Umbilical cord (tissue), 2 donors: ENCODE measurements around the gene AGRP. TPM values are rescaled to one million over a fixed set of nuclear protein-coding genes. Genes with fewer than 3 reads are reported as not detected.

Experiments used
- DNase-seq: peaks from one replicate; pipeline ENCODE4 v3.0.0-alpha.2; 2015; ENCODE audit warnings: low spot score
- total RNA-seq: library from RNA; depleted of rRNA; stranded (reverse); fragments of >200 nt; gene quantifications from one replicate; pipeline ENCODE4 v1.2.3, GENCODE V29; 2014; ENCODE audit warnings: low replicate concordance; ENCODE audit not compliant: insufficient read depth

Gene AGRP
- total RNA-seq, 1 donor from 2014 or later = not detected

DNA sequence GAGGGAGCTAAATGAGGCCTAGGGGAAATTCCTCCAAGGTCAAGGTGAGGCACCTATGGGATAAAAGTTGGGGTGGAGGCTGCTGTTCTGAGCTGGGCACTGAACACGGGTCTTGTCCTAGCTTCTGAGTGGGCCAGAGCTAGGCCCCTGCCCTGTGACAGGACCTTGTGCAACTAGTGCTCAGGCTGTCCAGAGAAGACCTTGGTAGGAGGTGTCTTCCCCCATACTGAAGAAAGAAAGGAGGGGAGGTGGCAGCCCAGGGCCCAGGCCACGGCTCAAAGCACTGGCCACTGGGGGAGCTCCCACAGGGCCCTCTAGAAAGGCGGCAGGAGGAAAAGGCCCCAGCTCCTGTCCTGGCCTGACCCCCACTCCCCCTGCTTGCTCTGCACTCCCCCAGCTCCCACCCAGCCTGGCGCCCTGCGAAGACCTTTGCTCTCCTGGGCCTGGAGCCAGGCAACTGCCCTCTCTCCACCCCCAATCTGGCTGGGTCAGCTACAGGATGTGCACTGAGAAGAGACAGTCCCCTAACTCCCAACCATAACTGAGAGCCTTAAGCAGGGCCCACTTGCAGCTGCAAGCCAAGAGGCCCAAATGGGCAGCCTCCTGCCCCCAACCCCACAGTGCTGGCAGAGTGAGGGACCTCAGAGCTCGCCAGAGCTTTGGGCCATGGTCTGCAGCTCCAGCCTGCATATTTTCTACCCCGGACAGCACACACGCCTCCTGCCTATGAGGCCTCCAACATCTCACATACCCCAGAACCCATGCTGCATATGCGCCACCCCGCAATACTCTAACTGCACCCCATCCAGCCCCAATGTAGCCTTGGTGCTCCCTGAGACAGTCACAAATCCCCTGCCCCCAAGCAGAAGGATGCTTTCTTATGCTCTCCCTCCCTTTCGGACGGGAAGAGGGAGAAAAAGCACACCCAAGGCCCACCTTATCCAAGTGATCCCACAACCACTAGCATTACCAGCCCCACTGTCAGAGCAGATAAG, 37.1 kb downstream of the AGRP start:
- DNase-seq = peak; percentile 52

DNA sequence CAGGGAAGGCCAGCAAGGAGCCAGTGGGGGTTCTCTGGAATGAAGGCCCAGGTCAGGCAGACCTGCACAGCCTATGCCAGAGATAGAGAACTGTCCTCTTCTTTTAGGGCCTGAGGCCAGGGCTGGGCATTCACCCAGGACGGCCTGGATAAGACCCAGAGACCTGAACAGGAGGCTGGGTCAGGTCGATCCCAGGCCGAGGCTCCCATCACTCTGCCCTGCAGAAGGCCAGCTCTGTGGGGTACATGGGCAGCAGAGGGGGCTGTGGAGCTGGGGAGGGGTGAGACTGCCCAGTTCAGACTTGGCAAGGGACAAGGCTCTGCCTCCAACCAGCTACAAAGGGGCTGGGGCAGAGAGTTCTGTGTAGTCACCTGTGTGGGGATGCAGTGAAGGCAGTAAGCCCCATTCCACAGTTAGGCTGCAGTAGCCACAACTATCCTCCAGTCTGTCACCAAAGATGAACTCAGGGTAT, 37.9 kb downstream of the AGRP start:
- DNase-seq = no peak

DNA sequence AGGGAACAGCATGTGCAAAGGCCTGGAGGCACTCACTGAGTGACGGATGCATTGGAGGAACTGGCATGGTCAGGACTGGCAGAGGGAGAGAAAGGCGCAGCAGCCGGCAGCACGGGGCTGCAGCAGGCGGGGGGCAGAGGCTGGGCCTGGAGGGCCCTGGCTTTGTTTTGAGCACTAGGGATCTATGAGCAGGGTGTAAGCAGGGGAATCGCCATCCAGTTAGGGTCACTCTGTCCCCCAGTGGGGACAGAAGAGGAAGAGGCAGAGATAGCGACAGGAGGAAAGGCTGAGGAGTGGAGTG, 38.3 kb downstream of the AGRP start:
- no peak for DNase-seq

DNA sequence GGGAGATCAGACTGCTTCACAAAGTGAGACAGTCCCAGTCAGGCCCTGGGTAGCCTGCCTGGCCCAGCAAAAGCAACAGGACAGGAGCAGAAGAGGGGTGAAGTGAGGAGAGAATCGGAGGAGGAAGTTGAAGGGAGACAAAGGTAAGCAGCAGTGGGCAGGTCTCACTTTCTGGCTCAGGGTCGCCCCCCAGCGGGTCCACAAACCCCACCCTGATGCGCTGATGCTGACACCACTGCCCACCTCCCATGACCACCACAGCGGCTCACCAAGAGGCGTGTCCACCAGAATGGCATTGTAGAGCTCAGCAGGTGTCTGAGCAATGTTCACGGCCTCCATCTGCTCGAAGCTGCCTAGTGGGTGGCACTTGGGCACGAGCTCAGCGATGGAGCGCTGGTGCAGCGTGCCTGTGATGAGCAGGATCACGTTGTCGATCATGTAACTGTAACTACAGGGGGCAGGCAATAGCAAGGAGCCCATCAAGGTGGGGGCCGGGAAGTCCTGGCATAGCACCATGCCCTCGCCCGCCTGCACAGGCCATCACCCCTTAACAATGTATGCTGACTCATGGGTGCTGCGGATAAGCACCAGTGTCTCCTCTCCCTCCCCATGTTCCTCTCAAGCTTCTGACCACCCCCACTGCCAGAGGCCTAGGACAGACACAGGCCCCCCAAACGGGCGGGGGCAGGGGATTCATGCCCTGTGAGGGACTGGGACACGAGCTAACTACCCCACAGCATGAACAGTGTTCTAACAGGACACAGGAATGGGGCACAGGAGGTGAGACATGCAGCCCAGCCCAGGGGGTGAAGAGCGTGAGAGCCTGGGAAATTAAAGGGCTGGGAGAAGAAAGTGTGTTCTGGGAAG, 38.9 kb downstream of the AGRP start:
- DNase-seq = no peak

DNA sequence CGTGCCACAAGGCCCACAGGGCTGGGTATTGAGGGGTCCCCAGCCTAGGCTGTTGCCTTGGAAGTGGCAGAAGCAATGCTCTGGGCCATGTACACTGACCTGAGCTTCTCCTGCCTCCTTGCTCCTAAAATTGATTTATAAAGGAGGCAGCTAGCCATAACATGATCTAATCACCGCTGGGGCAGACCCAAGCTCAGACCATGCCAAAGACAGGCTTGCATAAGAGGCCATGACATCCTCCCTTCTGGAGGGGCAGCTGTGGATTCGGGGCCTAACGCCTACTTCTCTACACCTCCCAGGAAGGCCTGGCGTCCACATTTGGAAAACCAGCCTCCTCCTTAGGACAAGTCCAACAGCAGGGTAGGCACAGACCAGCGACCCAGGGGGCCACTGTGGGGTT, 40.1 kb downstream of the AGRP start:
- peak; percentile 73 for DNase-seq

DNA sequence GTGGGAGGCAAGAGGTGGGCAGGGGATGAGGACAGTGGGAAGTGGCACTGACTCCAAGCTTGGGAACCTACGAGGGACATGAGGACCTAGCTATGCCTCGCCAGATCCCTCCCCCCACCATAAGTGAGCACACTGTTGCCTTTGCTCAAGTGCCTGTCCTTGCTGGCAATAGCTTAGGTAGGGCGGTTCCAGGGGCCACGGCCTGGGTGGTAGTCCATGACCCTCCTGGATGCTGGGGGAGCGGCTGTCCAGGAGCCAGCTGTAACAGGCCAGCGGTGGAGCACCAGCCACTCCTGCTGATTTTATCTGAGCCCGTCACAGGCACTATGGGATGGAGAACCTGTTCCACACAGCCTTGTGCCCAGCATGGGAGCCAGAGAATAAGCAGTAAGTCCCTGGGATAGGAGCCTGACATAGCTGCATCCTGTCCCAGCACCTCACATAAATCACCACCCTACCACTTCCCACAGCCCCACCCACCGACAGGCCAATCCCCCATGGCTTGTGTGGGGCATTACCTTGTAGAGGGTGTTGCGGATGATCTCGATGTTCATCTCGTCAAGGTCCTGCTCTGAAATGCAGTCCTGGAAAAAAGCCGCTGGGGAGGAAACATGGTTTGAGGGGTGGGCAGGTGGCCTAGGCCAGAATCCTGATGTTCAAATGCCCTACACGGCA, 40.6 kb downstream of the AGRP start:
- no peak for DNase-seq

DNA sequence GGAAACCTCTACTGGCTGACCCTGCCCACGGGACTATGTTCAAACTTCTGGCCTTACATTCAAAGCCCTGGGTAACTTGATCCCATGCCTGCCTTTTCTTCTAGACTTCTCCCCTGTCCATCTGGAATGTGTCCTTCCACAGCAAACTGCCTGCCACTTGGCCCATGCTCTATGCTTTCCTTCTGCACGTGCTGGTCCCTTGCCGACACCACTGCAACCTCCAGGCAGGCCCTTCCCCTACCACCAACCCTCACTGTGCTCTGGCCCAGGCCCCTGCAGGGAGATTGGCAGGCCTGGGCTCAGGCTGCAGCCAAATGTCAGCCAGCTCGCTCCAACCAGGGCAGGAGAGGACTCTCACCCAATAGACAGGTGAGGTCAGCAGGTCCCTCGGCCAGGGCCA, 41.4 kb downstream of the AGRP start:
- no peak for DNase-seq

DNA sequence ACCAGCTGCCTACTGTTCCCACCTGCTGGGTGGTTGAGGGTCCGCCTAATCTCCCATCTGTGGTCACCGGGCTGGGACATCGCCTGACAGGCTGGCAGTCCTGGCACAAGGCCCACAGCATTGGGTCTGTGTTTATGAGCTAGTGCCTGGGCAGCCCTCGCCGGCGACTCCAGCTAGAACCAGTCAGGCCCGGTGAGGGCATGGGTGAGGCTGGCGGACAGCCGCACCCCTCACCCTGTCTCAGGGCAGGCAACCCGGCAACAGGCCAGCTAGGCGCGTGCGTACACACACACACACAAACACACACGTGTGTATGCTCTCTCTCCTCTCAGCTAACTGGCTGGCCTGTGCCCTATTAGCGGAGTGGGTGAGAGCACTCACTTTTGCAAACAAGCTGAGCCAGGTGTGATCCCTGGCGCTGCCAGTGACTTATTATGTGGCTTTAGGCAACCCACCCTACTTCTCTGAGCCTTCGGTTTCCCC, 42.0 kb downstream of the AGRP start:
- no peak for DNase-seq

DNA sequence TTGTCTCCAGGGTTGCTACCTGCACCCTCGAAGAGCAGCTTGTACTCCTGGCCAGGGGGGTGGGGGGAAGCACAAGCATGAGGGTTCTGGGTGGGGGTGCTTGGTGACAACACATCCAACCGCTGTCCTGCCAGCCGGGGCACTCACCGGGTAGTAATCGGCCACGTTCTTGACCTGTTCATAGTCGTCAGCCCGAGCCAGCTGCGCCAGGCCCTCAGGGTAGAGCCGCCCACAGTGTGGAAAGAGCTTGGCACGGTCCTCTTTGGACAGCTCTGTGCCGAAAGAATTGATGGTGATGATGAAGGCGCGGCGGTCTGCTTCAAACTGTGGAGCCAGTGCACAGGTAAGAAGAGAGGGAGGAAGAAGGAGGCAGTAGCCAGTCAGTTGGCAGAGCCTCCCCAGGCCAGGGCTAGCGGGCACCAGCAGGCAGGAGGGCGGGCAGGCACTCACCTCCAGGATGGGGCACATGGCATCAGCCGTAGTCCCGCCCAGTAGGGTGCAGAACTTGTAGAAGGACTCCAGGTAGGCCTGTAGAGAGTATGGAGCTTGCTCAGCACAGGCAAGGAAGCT, 44.4 kb downstream of the AGRP start:
- DNase-seq = no peak

DNA sequence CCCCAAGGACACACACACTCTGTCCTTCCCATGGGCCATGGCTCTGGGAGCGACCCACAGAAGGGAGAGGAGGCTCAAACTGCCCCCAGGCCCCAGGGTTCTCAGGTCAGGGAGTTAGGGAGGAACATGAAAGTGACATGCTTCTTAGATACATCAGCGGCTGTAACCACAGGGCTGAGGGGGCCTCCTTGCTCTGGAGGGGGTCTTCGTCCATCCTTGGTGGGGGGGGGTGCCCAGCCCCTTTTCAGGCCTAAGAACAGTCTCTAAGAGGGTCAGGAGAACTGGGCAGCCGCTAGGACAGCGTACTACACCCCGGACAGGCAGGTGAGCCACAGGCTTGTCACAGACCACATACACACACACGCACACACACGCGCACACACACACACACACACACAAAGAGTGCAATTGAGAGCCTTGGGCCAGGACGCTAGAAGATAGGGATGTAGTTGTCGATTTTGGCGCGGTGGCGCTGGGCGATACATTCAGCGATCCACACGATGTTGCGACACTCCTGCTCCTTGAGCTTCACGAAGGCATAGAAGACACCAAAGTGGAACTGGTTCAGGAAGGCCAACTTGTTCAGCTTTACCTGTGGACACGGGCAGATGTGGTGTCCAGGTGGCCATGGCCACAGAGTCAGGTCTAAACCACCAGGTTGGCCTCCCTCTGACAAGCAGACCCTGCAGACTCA, 45.1 kb downstream of the AGRP start:
- DNase-seq = no peak

DNA sequence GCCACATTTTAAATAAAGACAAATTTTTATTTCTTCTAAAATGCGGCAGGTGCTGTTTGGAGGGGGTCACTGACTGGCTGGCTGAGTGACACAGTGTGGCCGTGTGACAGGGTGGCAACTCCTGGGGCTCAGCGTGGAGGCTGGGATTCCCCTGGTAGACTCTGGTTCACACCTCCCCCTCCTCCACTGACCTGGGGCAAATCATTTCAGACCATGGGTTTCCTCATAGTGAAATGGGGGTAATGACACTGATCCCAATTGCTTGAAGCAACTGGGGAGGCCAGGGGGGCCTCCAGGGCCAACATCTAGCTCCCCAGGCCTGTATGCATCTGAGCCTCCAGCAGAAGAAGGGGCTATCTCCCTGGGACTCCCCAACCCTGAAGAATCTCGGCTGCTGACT, 45.8 kb downstream of the AGRP start:
- no peak for DNase-seq

DNA sequence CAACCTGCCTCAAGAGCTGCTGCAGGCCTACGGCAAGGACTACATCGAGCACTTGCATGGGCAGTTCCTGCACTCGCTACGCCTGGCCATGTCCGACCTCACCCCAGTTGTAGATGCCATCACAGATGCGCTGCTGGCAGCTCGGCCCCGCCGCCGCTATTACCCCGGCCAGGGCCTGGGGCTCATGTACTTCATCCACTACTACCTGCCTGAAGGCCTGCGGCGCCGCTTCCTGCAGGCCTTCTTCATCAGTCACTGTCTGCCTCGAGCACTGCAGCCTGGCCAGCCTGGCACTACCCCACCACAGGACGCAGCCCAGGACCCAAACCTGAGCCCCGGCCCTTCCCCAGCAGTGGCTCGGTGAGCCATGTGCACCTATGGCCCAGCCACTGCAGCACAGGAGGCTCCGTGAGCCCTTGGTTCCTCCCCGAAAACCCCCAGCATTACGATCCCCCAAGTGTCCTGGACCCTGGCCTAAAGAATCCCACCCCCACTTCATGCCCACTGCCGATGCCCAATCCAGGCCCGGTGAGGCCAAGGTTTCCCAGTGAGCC, 46.6 kb downstream of the AGRP start:
- no peak for DNase-seq

DNA sequence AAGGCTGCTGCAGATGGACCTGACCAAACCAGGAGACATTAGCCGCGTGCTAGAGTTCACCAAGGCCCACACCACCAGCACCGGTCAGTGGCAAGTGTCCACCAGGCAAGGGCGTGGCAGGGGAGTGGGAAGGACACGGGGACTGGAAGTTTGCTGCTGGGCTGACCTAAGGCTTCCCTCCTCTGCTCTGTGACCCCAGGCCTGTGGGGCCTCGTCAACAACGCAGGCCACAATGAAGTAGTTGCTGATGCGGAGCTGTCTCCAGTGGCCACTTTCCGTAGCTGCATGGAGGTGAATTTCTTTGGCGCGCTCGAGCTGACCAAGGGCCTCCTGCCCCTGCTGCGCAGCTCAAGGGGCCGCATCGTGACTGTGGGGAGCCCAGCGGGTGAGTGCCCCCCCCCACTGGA, 47.6 kb downstream of the AGRP start:
- no peak for DNase-seq

DNA sequence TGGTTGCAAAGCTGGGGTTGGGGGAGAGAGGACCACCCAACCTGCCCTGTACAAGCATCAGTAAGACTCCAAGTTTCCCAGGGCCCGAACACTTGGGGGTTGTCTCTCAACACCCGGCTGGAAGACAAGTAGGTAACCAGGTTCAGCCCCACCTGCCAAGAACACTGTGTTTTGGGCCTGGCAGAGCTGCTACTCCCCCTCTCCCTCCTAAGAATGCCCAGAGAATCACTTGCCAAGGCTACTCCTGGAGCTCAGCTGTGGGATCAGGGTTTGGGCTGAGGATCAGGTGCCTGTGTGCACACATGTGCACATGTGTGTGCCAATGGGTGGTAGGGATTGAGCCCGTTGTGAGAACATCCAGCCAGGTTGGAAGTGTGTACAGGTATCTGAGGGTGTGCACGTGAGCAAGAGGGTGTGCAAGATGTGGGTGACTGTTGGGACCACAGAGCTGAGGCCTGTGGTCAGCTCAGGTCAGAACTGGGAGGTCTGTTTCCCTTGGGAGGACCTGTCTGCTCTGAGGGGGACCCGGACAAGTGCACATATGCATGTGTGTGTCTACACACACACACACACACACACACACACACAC, 50.1 kb downstream of the AGRP start:
- DNase-seq = no peak

Other genes with a start within 250 kb of the AGRP start
- gene FHOD1, start 236.1 kb downstream of the AGRP start, total RNA-seq = 2.6 TPM
- 1.2 TPM for gene SLC9A5, start 234.6 kb downstream of the AGRP start, total RNA-seq
- 20.9 TPM for gene PLEKHG4, start 204.0 kb downstream of the AGRP start, total RNA-seq
- 3.4 TPM for gene KCTD19, start 156.8 kb downstream of the AGRP start, total RNA-seq
- gene LRRC36, start 156.7 kb downstream of the AGRP start, total RNA-seq = 1.9 TPM
- gene TPPP3, start 90.0 kb downstream of the AGRP start, total RNA-seq = 26.5 TPM
- 5.3 TPM for gene ZDHHC1, start 67.1 kb downstream of the AGRP start, total RNA-seq
- gene HSD11B2, start 52.4 kb downstream of the AGRP start, total RNA-seq = 1.4 TPM
- 52.7 TPM for gene ATP6V0D1, start 2.4 kb downstream of the AGRP start, total RNA-seq
- 17.3 TPM for gene RIPOR1, start 45.3 kb upstream of the AGRP start, total RNA-seq
- gene CTCF, start 79.0 kb upstream of the AGRP start, total RNA-seq = 31.1 TPM
- gene CARMIL2, start 161.6 kb upstream of the AGRP start, total RNA-seq = 0.48 TPM
- gene ACD, start 176.7 kb upstream of the AGRP start, total RNA-seq = 11.3 TPM
- 1.9 TPM for gene PARD6A, start 177.4 kb upstream of the AGRP start, total RNA-seq
- 5.1 TPM for gene ENKD1, start 183.2 kb upstream of the AGRP start, total RNA-seq
- 1.7 TPM for gene C16orf86, start 183.3 kb upstream of the AGRP start, total RNA-seq
- 14.0 TPM for gene GFOD2, start 235.8 kb upstream of the AGRP start, total RNA-seq